NCI-H2081 treated with DMSO at 0.1 percent for 48 hours (cell line): Measurements from ENCODE around the gene CEP41.

Source experiments
- DNase-seq: peaks from one replicate; lab custom pipeline; 2025; lab: John Stamatoyannopoulos, UW

CEP41 gene, protein sequence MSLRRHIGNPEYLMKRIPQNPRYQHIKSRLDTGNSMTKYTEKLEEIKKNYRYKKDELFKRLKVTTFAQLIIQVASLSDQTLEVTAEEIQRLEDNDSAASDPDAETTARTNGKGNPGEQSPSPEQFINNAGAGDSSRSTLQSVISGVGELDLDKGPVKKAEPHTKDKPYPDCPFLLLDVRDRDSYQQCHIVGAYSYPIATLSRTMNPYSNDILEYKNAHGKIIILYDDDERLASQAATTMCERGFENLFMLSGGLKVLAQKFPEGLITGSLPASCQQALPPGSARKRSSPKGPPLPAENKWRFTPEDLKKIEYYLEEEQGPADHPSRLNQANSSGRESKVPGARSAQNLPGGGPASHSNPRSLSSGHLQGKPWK

DNA sequence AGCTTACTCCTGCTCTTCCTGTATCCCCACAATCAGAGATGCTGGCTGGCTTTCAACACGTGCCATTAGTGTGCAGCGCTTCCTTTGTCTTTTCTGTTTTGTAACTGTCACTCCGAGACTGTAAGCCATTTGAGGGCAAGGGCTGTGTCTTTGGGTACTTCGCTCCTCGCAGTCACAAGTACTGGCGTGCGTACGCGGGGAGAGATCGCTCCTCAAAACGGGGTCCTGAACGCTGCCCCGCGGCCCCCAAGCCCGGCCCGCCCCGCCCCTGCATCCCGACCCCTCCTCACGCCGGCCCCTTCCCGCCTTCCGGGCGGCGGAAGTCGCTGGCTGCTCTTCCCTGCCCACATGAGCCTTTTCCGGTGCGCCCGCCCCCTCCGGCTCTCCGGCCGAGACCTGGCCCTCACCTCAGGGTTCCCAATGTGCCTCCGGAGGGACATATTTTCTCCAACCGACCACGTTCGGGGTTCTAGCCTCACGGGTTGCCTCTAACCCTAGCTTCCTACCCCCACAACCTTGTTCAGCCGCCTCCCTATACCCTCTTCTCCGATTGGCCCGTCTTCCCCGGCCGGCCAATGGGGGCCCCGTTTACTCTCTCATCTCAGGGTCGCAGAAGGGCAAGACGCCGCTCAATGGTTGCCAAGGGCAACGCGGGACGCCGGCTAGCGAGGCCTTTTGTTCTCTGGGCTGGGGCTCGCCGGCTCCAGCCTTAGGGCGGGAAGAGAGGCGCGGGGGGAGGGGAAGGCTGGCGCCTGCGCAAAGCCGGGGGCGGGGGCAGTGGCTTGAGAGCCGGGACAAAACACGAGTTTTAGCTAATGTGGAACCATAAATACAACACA, at the start of gene CEP41:
TSS of gene CEP41 (minus strand) at position 490 of the 839 bp plus-strand sequence. CDS start at position 440, 50 bp downstream.
- DNase-seq, result peak; percentile 99

DNA sequence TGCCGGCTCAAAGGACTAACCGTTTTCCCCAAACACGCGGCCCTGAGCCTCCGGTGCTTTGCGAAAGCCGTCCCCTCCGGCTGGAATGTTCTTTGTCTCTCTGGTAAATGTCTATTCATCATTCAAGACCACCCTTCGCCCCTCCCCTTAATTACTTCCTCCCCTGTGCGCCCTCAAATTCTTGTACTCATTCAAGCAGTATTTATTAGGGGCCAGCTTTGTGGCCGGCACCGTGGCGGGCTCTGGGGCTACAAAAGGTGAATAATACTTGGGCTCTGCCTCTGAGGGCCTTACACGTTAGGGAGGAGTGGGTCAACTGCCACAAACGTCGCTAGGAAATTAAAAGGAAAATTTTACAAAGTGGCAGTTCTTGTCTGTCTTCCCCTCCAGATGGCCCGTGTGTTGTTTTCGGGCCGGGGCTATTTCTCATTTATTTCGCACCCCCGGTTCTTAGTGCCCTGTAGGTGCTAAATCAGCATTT, 49.5 kb upstream of the CEP41 start:
- no peak for DNase-seq

DNA sequence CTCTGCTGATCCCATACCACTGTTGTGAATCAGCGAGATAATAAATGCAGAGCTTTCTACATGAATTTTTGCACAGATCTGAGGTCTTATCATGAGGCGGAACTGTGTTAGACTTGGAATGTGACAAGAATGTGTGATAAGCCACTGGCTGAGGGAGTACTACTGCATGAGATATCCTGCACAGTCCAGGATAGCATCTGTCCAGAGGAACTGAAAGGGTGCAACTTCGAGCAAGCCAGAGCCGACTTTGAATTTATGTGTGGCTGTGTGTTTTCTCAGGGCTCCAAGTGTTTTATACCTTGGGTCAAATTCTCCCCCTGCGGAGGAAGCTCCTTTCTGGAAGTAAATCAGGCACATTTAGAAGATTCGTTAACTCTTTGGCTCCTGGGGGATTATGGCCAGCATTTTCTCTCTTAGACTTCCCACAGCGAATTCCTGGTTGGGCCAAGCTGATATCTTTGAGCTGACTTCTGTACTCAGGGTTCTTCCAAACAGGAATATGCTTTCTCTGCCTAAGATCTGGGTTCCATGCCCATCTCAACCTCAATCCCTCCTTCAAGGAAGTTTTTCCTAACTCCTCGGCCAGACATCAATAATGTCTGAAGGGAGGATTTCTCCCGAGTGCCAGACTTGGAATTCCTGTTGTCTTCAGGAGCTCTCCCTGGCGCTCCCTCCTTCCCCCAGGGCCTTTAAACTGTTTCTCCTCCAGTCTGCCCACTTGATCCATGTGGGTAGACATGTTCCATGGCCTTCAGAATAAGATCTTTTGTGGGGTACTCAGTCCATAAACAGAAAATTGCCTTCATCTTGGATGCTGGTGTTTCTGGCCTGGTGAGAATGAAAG, 48.5 kb upstream of the CEP41 start:
- no peak for DNase-seq

- DNase-seq, result no peak
Measured at GRCh38 chr7:130488392-130489139, 47.8 kb upstream of the CEP41 start.

GRCh38 chr7:130486954-130487436, 46.2 kb upstream of the CEP41 start:
- no peak for DNase-seq

DNA sequence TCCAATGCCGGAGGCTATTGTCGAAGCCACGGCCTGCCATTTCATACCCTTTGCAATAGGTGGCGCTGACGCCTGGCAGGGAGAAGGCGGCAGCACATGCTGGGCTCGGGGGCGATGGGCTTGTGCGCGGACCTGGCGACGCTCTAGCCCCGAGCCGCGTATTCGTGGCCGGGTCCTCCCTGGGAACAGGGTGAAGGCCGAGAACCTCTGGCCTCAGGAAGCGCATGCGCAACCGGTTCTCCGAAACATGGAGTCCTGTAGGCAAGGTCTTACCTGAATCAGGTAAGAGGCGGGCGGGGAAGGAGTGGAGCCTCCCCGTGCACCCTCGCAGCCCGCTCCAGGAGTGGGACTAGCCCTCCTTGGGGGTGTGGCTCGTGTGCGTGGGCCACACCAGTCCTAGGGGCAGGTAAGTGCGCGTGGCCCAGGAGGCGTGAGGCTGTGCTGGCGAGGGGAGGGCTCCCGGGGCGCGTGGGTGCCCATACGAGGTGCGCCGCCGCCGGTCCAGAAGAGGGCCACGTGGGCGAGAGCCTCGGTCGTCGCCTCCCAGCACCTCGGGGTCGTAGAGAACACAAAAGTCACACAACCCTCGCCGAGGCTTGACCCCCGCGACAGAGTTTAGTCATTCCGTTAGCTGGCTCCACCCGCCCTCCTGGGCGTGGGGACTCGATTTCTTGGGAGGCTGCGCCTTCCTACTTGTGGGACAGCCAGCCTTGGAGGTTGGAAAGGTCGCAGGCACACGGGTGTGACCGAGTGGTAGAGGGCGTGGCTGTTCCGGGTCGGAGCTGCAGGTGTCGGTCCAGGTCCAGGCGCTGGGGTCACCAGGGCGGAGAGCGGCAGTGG, 45.5 kb upstream of the CEP41 start:
- DNase-seq, result no peak

DNA sequence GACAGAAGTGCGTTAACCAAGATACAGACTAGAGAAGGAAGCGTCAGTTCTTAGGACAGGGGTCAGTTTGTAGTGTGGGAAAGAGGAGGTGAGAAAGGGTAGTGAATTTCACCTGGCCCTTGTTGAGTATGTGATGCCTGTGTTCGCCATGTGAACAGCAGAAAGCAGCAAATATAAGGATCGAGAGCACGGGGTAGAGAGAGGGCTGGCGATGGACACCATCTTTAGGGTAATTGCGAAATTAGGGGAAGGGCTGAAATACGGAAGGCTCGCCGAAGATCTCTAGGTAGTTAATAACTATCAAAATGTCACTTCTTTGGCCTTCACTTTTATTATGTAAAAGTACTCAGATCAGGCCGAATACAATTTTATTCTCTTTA, 44.9 kb upstream of the CEP41 start:
- no peak for DNase-seq

DNA sequence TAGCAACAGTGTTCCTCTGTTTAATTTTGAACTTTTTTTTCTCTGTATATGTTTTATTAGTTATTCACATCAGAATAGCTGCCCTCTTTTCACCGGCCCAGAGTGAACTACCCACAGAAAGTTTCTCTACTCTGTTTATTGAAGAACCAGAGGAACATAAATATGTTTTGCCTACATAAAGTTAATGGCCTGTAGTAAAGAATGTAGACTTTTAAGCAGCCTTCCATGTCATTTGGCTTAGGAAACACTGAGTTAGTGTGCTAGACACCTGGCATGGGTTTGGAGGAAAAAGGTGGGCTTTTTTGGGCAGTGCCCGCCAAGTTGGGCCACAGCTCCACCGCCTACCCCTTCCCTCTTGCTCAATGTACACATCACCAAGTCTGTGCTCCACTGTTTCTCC, 42.2 kb upstream of the CEP41 start:
- no peak for DNase-seq

GRCh38 chr7:130481898-130482297, 41.1 kb upstream of the CEP41 start:
- no peak for DNase-seq

GRCh38 chr7:130479716-130480400, 39.0 kb upstream of the CEP41 start:
- no peak for DNase-seq

- DNase-seq, result no peak
Measured at GRCh38 chr7:130478991-130479390, 38.2 kb upstream of the CEP41 start.

DNA sequence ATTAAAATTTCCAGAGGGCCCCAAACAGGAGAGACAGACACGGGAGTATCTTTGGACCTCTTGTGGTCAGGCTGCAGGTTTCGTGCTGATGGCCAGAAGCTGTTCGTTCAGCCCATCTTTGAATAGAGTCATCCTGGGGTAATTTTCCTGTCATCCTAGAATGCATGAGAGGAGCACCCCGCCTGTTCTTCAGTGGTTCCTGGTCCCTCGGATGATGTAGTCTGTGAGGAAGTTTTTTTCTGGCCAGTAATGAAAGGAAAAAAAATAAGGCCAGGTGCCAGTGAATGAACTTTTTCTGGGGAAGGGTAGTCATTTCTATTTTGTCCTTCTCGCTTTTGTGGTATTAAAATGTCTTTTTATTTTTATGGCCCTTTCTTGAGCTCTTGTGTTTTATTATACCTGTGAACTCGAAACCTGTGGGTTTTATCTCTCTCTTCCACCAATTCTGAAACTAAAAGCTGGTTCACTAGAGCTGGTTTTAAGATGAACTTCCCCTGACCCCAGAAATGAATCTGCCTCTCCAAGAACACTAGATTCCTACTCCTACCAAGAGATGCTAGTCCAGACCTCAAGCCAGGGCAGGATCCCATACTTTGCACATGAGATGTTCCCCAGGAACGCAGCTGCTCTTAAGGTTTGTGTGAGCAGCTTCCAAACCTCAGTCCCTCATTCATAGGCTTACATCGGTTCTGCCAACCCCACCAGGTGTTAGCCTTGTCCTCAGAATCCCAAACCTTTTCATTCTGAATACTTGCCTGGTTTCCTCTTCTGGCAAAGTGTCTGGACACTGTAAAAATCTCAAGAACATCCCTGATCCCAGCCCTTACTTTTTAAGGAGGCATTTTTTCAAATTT, 35.7 kb upstream of the CEP41 start:
- no peak for DNase-seq

GRCh38 chr7:130475776-130476175, 35.0 kb upstream of the CEP41 start:
- DNase-seq, result no peak

DNA sequence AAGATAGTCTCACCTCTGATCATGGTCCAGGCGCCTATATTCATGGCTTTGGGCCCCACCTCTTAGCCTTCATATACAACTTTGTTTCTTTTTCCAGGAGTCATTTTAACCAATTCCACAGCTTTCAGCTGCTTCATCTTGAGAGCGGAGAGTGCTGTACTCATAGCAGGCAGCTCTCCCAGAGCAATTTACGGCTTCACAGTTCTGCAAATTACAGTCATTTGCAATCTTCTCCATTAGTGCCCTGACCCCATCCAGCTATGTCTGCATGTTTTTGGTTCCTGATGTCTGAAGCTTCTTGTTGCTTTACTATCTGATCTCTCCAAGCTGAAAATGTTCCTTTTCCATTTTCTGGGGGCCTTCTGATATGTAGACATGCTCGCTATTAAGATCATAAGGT, 33.1 kb upstream of the CEP41 start:
- peak; percentile 58 for DNase-seq

DNA sequence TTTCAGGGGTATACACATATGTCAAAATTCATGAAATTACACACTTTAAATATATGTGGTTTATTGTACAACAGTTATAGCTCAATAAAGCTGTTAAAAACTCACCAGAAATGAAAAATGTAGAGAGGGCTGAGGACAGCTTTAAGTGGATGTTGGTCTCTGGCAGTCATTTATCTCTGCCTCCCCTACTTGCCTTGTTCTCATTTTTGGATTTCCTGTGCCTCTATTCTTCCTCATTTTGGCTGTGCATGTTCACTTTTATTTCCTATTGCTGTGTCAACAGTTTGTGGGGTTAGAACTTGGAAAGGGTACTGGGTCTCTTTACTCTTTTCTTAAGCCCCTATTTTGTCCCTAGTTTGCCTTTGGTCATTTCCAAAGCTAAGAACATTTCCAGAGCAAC, 32.5 kb upstream of the CEP41 start:
- DNase-seq, result no peak

DNA sequence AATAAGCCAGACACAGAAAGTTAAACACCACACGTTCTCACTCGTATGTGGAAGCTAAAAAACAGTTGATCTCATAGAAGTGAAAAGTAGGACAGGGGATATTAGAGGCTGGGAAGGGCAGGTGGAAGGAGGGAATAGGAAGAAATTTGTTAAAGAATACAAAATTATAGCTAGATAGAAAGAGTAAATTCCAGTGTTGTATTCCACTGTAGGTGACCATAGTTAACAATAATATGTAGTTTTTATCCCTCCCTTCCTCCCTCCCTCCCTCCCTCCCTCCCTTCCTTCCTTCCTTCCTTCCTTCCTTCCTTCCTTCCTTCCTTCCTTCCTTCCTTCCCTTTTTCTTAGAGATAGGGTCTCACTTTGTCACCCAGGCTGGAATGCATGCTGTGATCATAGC, 31.2 kb upstream of the CEP41 start:
- no peak for DNase-seq

- DNase-seq, result no peak
Measured at GRCh38 chr7:130468612-130469011, 27.8 kb upstream of the CEP41 start.

DNA sequence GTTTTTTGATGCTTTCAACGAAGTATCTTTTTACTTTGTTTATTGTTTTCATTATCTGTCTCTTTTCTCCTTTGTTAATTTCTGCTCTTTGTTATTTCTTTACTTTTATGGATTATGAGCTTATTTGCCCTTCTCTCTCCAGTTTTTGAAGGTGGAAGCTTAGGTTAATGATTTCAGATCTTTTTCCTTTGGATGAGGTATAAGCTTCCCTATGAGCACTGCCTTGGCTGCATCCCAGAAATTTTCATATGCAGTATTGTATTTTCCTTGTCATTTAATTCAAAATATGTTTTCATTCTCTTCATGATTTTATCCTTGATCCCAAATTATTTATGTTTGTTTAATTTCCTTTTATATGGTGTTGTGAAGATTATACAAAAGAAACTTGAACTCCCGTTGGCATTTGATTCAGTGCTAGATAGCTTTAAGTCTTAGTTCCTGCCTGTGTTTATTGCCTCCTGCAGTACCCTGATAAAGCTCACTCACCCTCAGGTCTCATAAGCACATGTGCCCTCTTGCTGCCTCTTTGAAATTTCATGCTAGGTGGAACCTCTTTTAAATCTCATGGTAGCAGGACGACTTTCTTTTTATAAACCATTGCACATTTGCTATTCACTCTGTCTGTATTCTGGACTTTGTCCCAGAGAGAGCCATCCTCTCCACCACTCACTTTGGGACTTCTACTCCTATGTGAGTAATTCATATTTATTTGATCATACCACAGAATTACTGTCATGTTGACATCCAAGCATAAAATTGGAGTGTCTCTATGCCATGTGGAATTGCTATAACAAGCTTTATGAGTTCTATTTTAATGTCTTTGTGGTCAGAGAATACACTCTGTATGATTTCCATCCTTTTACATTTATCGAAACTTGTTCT, 23.0 kb upstream of the CEP41 start:
- DNase-seq, result no peak
